Ectodermal cell (in vitro differentiated cells): ENCODE measurements around the gene ADH1B.

Experiments used
- H3K27ac ChIP-seq: 2 replicates; pipeline ENCODE4 v1.7.0; 2013; ENCODE audit warnings: mild to moderate bottlenecking, low read depth, low read length; ENCODE audit not compliant: insufficient read depth, poor library complexity, severe bottlenecking
- H3K27me3 ChIP-seq: 2 replicates; pipeline ENCODE4 v1.7.0; 2013; ENCODE audit warnings: mild to moderate bottlenecking, low read length; ENCODE audit not compliant: insufficient read depth, control insufficient read depth, poor library complexity, severe bottlenecking
- H3K36me3 ChIP-seq: one replicate; pipeline ENCODE4 v1.7.0; 2013; ENCODE audit warnings: low read length; ENCODE audit not compliant: control insufficient read depth, insufficient read depth
- H3K4me1 ChIP-seq: one replicate; pipeline ENCODE4 v1.7.0; 2013; ENCODE audit warnings: low read length; ENCODE audit not compliant: control insufficient read depth, insufficient read depth
- H3K4me3 ChIP-seq: 2 replicates; pipeline ENCODE4 v1.7.0; 2013; ENCODE audit warnings: low read depth, low read length, control low read depth; ENCODE audit not compliant: insufficient read depth
- H3K9me3 ChIP-seq: 2 replicates; pipeline ENCODE4 v1.7.0; 2013; ENCODE audit warnings: mild to moderate bottlenecking, low read length, moderate library complexity; ENCODE audit not compliant: control insufficient read depth

The ADH1B gene

GRCh38 chr4:99264927-99265326, 56.3 kb downstream of the ADH1B start:
- Histone ChIP-seq H3K4me3 (no peak overlapping the region), H3K4me1 (no peaks in the 10 kb centered on the region), H3K9me3 (no peaks in the 10 kb centered on the region), H3K36me3 (no peaks in the 10 kb centered on the region), H3K27me3 (no peaks in the 10 kb centered on the region), H3K27ac (no peak overlapping the region)
